NOMO-1 treated with DMSO at 0.1 percent for 48 hours (cell line): ENCODE results near the gene ERLIN1.

Experiments used
- DNase-seq: peaks from one replicate; lab custom pipeline; 2025; ENCODE audit not compliant: unreplicated experiment; lab: John Stamatoyannopoulos, UW

Gene ERLIN1

DNA sequence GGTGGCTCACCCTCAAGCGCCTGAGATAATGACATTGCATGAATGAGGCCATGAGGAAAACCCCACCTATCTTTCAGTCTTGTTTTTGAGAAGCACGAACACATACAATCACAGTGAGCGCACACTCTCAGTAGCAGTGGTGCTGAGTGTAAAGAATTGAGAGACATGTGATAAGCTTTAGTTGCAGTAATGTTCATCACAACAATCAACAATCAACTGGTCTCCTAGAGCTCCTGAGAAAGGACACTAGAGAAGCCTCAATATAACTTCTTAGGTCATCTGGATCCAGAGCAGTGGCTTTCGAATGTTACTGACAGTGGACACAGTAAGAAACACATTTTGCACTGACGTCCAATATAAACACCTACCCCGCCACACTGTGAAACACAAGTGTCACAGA lies 12.8 kb downstream of the ERLIN1 start:
- no peak for DNase-seq

GRCh38 chr10:100172349-100172748 lies 13.5 kb downstream of the ERLIN1 start:
- DNase-seq = no peak

- no peak for DNase-seq
Measured at GRCh38 chr10:100168313-100168643, 17.6 kb downstream of the ERLIN1 start.

DNA sequence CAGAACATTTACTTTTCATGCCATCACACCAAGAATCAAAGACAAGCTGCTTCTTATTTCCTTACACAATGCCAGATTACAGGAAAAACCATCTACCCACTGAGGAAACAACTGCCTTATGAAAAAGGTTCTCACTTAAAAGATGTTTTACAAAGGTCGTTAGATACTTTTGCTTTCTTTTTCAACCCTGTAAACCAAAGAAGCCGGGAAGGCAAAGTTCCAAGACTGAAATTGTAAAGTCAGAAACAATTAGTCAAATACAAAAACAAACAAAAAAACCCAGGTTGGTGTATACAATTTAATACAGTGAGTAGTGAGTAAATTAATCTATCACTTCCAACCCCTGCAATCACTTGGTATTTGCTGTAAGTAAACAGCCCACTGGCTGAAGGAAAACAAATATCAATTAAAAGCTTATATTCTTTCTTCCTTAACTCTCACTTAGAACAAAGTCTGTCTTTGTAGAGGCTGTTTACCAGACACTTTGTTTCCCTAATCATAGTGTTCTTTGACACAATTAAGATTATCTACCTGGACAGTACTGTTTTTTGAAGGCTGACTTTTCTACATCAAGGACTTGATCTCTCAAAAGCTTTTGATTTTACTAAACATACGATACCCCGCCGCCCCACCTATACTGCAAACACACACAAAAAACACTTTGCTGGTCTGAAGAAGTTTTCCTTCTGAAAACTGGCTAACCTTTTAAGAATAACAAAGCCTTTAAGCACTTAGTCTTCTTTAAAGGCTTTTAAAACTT lies 18.1 kb downstream of the ERLIN1 start:
- DNase-seq = no peak

DNA sequence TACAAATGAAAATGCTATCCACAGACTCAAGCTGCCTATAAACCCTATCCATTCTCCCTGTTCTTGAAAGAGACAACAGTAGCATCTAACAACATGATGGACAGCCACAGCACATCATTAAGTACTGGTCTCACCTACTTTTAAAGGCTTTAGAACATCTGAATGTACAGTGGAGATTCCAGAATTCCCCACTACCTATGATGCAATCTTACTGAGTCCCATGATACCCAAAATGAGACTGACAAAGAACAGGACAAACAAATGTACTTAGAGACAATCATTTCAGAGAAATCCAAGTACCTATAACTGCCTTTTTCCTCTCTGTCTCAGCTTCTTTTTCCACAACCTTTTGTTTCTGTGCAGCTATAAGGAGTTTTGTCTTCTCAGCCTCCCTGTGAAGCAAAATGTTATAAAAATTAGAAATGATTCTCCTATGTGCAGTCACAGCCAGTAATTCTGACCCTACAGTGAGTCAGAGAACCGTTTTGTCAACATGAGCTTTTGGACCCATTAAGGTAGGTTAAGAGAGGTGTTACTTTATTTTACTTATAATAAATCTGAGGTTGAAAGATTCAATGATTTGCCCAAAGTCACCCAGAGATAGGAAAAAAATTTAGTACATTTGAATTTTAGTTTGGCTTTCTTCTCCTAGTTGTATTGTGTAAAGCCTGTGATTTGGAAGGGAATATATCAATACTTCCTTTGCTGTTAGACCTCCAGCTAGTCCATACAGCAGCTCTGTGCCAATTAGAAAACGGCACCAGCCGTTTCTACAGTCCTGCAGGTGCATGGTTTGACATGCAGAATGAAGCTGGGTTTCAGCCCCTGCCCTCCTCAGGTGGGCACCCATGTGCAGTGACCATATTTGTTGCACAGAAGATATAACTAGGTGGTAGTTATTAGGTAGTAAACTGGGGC lies 21.9 kb downstream of the ERLIN1 start:
- no peak for DNase-seq

DNA sequence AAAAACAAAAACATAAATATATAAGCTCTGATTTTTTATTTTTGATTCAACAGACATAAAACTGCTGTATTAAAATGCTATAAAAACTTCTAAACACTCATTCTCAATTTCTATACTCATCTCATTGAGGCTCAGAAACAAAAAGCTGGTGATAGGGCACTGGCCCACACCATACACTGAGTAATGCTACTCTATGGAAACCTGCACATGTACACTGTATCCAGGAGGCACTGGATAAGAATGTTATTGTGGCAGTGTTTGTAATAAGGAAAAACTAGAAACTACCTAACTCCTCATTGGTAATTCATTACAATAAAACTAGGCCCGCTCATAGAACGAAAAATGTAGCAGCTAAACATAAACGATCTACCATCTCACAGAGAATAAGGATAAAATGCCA lies 23.1 kb downstream of the ERLIN1 start:
- no peak for DNase-seq

- DNase-seq = no peak
Measured at GRCh38 chr10:100158044-100158805, 27.6 kb downstream of the ERLIN1 start.

DNA sequence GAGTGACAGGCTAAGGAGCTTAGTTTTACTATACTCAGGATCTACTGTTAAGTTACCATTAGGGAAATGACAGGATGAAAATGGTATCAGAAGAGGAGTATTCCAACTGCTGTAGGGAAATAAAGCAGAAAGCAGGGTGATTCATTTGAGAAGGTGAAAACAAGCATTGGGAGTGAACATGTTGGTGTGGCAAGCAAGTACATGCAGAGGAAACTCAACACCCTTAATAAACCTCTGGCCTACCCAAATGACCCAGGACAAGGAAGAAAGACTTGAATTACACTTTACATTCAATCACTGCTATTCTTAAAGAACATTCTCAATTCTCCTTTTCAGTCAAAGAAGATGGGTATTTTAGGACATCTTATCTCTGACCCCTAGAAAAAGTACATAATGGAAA lies 28.7 kb downstream of the ERLIN1 start:
- no peak for DNase-seq

DNA sequence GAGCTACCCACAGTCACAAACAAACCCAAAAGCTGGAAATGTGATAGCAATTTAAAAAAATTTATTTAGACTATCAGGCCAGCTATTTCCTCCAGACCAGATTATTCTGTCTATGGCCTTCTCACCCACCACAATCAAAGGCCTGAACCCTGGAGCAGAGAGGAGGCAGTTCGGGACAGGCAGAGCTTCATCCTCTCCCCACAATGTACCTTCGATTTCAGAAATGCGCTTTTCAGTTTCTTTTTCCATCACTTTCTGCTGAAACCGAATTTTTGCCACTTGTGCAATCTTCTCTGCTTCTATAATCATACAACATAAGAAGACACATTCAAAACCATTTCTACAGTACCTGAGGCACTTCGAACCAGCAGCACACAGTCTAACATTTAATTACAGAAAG lies 29.9 kb downstream of the ERLIN1 start:
- no peak for DNase-seq

DNA sequence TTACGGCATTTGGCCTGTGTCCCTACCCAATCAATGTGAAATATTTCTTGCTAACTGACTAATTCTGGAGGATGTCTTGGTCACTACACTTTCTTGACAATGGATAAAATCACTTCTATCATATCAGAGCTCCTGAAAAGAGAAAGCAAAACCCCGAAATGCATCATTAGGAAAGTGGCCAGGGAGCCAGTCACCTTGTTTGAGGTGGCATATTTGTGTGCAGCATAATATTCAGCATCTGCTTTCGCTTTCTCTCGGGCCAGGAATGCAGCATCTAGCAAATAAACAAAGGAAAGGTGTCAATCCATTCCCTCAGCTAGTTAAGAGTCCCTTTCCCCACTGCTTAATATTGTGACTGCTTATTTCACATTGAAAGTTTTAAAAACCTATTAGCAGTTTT lies 31.2 kb downstream of the ERLIN1 start:
- no peak for DNase-seq

GRCh38 chr10:100153239-100153825 lies 32.5 kb downstream of the ERLIN1 start:
- DNase-seq = no peak

- DNase-seq = no peak
Measured at GRCh38 chr10:100151723-100152300, 34.0 kb downstream of the ERLIN1 start.

DNA sequence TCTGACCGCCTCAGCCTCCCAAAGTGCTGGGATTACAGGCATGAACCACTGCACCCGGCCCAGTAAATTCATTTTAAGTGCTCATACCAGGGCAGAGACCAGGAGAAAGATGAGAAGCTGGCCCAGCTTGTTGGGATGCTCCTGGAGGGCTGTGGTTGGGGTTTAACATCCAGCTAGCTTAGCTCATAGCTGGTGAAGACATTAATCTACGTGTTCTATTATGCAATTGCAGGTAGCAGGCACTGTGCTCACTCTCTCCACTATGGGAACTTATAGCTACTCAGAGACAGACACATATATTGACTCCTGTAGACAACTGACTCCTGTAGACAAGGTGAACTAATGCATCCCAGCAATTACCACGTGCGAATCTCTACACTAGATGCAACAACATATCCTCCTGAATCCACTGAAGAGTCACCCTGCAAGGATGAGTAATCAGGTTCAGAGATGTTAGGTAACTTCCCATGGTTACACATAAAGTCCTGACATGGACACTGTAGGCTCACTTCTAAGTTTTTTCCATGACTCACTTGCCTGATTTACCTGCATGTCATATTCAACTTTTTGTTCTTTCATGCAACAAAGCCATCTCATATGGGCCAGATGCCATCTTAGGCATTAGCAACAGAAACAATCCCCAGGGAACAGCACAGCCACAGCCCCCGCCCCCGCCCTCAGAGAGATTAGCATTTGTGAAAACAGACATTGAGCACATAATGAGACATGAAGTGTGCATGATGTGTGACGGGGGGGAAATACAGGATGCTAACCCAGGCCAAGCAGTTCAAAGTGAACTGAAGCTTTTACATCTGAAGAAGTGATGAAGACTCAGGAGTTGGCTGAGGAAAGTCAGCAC lies 37.2 kb downstream of the ERLIN1 start:
- DNase-seq = peak; percentile 74

GRCh38 chr10:100146875-100147650 lies 38.8 kb downstream of the ERLIN1 start:
- DNase-seq = no peak

- DNase-seq = no peak
Measured at GRCh38 chr10:100146398-100146797, 39.4 kb downstream of the ERLIN1 start.

- no peak for DNase-seq
Measured at GRCh38 chr10:100143756-100144155, 42.1 kb downstream of the ERLIN1 start.

- DNase-seq = no peak
Measured at GRCh38 chr10:100141446-100142087, 44.3 kb downstream of the ERLIN1 start.

- DNase-seq = no peak
Measured at GRCh38 chr10:100140070-100140469, 45.8 kb downstream of the ERLIN1 start.
